ENCODE data around the gene CBX4. TPM values are rescaled to one million over a fixed set of nuclear protein-coding genes. Genes with fewer than 3 reads are reported as not detected.

CBX4 gene
- polyA plus RNA-seq, 1 of the 3 experiments (the other 2 are of a cell fraction), result 21.9 TPM

DNA sequence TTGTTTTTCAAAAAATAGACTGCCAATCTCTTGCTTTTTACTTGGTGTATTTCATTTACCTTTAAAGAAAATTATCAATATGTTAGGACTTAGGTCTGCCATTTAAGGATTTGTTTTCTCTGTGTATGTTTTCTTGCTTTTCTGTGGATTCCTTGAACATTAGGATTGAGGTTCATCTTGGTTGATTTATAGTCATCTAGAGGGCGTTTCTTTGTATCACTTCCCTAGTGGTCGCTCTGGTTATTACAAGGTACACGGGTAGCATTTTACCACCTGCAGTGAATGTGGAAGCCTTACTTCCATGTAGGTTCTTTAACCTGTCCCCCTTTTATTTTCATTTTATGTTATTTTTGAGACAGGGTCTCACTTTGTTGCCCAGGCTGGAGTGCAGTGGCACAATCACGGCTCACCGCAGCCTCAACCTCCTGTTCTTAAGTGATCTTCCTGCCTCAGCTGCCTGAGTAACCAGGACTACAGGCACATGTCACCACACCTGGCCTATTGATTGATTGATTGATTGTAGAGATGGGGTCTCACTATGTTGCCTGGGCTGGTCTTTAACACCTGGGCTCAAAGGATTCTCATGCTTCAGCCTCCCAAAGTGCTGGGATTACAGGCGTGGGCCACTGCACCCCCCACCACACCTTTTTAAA is 35.2 kb upstream of the CBX4 start:
- H3K4me3 ChIP-seq (ENCODE audit: low read depth in 2 of 2, low read length in 1 of 2), result no peak overlapping the region
- no peaks in the 10 kb centered on the region for H3K36me3 ChIP-seq (replicated peaks in 1 of 2; ENCODE audit: control insufficient read depth in 1 of 2, insufficient read depth in 2 of 2, low read length in 1 of 2)
- peak; percentile 80 for DNase-seq
- H3K9me3 ChIP-seq, result no peaks in the 10 kb centered on the region
- H3K27ac ChIP-seq (ENCODE audit: low read depth in 2 of 2, low read length in 1 of 2), result no peak overlapping the region
- H3K4me2 ChIP-seq, result no peak overlapping the region
- H3K27me3 ChIP-seq (ENCODE audit: insufficient read depth), result no peaks in the 10 kb centered on the region; the same call in 1 of the 2 replicates
- H3K79me2 ChIP-seq (ENCODE audit: insufficient read depth), result no peaks in the 10 kb centered on the region
- H2AFZ ChIP-seq (ENCODE audit: low read depth), result no peak overlapping the region
- H4K20me1 ChIP-seq (ENCODE audit: insufficient read depth), result no peaks in the 10 kb centered on the region
- ChIA-PET CTCF (interaction anchor here (0.8 to 5.1 kb wide), 18 partner anchors 10 to 134 kb away, joined by 3 to 79 read pairs (median 4); no protein-coding TSS in a partner anchor), POLR2A (no interaction called here)
- WGBS (ENCODE audit: low lambda C conversion rate), result 40% methylated on average over 6 of the region's 6 CpGs
- no peaks in the 10 kb centered on the region for H3F3A ChIP-seq (replicated peaks; ENCODE audit: insufficient read depth)
- H3K4me1 ChIP-seq (ENCODE audit: control insufficient read depth in 1 of 2, insufficient read depth in 2 of 2, low read depth in 1 of 2, low read length in 1 of 2), result no peaks in the 10 kb centered on the region
- H3K9ac ChIP-seq, result no peak overlapping the region
- no peaks in the 10 kb centered on the region for H3K9me2 ChIP-seq
- TF ChIP-seq, protein P1, sequence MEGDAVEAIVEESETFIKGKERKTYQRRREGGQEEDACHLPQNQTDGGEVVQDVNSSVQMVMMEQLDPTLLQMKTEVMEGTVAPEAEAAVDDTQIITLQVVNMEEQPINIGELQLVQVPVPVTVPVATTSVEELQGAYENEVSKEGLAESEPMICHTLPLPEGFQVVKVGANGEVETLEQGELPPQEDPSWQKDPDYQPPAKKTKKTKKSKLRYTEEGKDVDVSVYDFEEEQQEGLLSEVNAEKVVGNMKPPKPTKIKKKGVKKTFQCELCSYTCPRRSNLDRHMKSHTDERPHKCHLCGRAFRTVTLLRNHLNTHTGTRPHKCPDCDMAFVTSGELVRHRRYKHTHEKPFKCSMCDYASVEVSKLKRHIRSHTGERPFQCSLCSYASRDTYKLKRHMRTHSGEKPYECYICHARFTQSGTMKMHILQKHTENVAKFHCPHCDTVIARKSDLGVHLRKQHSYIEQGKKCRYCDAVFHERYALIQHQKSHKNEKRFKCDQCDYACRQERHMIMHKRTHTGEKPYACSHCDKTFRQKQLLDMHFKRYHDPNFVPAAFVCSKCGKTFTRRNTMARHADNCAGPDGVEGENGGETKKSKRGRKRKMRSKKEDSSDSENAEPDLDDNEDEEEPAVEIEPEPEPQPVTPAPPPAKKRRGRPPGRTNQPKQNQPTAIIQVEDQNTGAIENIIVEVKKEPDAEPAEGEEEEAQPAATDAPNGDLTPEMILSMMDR (IDR thresholded peaks at IDR 0.05), result peak; percentile 69
- TF ChIP-seq PBX3 (IDR thresholded peaks at IDR 0.05), result peak; percentile 15; the same call in 1 of the 2 replicates
- peak; percentile 43 for TF ChIP-seq RAD21 (IDR thresholded peaks at IDR 0.05; ENCODE audit: low read length)
- TF ChIP-seq TCF12 (IDR thresholded peaks at IDR 0.05), result no peak

DNA sequence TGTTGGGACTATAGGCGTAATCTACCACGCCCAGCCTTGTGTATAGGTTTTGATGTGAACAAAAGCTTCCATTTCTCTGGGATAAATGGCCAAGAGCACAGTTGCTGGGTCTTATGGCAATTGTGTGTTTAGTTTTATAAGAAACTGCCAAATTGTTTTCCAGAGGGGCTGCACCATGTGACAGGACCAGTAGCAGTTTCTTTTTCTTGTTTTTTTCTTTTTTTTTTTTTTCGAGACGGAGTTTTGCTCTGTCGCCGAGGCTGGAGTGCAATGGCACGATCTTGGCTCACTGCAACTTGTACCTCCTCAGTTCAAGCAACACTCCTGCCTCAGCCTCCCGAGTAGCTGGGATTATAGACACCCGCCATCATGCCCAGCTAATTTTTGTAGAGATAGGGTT is 34.3 kb upstream of the CBX4 start:
- Histone ChIP-seq H4K20me1 (ENCODE audit: insufficient read depth) (no peaks in the 10 kb centered on the region), H3K27me3 (ENCODE audit: insufficient read depth) (no peaks in the 10 kb centered on the region; the same call in 1 of the 2 replicates), H3K36me3 (replicated peaks in 1 of 2; ENCODE audit: control insufficient read depth in 1 of 2, insufficient read depth in 2 of 2, low read length in 1 of 2) (no peaks in the 10 kb centered on the region), H3K4me1 (ENCODE audit: control insufficient read depth in 1 of 2, insufficient read depth in 2 of 2, low read depth in 1 of 2, low read length in 1 of 2) (no peaks in the 10 kb centered on the region), H2AFZ (ENCODE audit: low read depth) (no peak overlapping the region), H3K9me2 (no peaks in the 10 kb centered on the region), H3K27ac (ENCODE audit: low read depth in 2 of 2, low read length in 1 of 2) (no peak overlapping the region), H3K9ac (no peak overlapping the region), H3K4me2 (no peak overlapping the region), H3K9me3 (no peaks in the 10 kb centered on the region), H3K4me3 (ENCODE audit: low read depth in 2 of 2, low read length in 1 of 2) (no peak overlapping the region), H3F3A (replicated peaks; ENCODE audit: insufficient read depth) (no peaks in the 10 kb centered on the region), H3K79me2 (ENCODE audit: insufficient read depth) (no peaks in the 10 kb centered on the region)
- no peak for DNase-seq
- ChIA-PET CTCF (interaction anchor here (0.8 to 5.1 kb wide), 12 partner anchors 14 to 135 kb away, joined by 3 to 79 read pairs (median 4); no protein-coding TSS in a partner anchor), POLR2A (no interaction called here)
- WGBS (ENCODE audit: low lambda C conversion rate), result 79% methylated on average over 9 of the region's 9 CpGs
- no peak for TF ChIP-seq JUND (IDR thresholded peaks at IDR 0.05)
- no peak for TF ChIP-seq RCOR1 (IDR thresholded peaks at IDR 0.05; ENCODE audit: low read length)
- no peak for TF ChIP-seq EP300 (IDR thresholded peaks at IDR 0.05; ENCODE audit: borderline replicate concordance in 1 of 2, low read depth in 1 of 2, low read length in 1 of 2)
- no peak for TF ChIP-seq CHD2 (IDR thresholded peaks at IDR 0.05; ENCODE audit: low read length, partially characterized antibody)
- TF ChIP-seq NRF1 (IDR thresholded peaks at IDR 0.05; ENCODE audit: low read depth, low read length), result no peak
- TF ChIP-seq IRF3 (IDR thresholded peaks at IDR 0.05; ENCODE audit: low read depth, low read length), result no peak
- no peak for TF ChIP-seq GABPA (IDR thresholded peaks at IDR 0.05; ENCODE audit: low read depth)
- TF ChIP-seq, protein P2, sequence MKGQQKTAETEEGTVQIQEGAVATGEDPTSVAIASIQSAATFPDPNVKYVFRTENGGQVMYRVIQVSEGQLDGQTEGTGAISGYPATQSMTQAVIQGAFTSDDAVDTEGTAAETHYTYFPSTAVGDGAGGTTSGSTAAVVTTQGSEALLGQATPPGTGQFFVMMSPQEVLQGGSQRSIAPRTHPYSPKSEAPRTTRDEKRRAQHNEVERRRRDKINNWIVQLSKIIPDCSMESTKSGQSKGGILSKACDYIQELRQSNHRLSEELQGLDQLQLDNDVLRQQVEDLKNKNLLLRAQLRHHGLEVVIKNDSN (IDR thresholded peaks at IDR 0.05; ENCODE audit: borderline replicate concordance, low read depth), result no peak

Data from SK-N-SH (cell line).